Fibroblast of skin of back (primary cell): ENCODE results near the gene BICDL2.

ENCODE experiments used
- DNase-seq: peaks from one replicate; pipeline ENCODE4 v3.0.0-alpha.2; 2013

Gene BICDL2

GRCh38 chr16:3008690-3009037, 28.1 kb downstream of the BICDL2 start:
- DNase-seq, result no peak

GRCh38 chr16:3007957-3008689, 28.6 kb downstream of the BICDL2 start:
- no peak for DNase-seq

- no peak for DNase-seq
These were observed 29.4 kb downstream of the BICDL2 start for GRCh38 chr16:3007059-3007956.

GRCh38 chr16:3004781-3005284, 31.9 kb downstream of the BICDL2 start:
- no peak for DNase-seq

GRCh38 chr16:3004319-3004718, 32.4 kb downstream of the BICDL2 start:
- DNase-seq, result no peak

- peak; percentile 97 for DNase-seq
These were observed 33.0 kb downstream of the BICDL2 start for GRCh38 chr16:3003582-3004270.

- no peak for DNase-seq
These were observed 35.4 kb downstream of the BICDL2 start for GRCh38 chr16:3001316-3001715.

- DNase-seq, result no peak
These were observed 36.2 kb downstream of the BICDL2 start for GRCh38 chr16:3000540-3000939.

GRCh38 chr16:2999929-3000328, 36.8 kb downstream of the BICDL2 start:
- no peak for DNase-seq

- no peak for DNase-seq
These were observed 40.4 kb downstream of the BICDL2 start for GRCh38 chr16:2996298-2996697.

GRCh38 chr16:2992383-2993081, 44.2 kb downstream of the BICDL2 start:
- no peak for DNase-seq

GRCh38 chr16:2991566-2992261, 45.0 kb downstream of the BICDL2 start:
- DNase-seq, result no peak

- DNase-seq, result no peak
These were observed 45.9 kb downstream of the BICDL2 start for GRCh38 chr16:2990891-2991290.

- no peak for DNase-seq
These were observed 48.1 kb downstream of the BICDL2 start for GRCh38 chr16:2988590-2989099.

- peak; percentile 8 for DNase-seq
These were observed 48.9 kb downstream of the BICDL2 start for GRCh38 chr16:2987833-2988232.

GRCh38 chr16:2987286-2987685, 49.5 kb downstream of the BICDL2 start:
- DNase-seq, result no peak

GRCh38 chr16:2986623-2987188, 50.0 kb downstream of the BICDL2 start:
- no peak for DNase-seq

GRCh38 chr16:2985893-2986355, 50.8 kb downstream of the BICDL2 start:
- DNase-seq, result no peak

GRCh38 chr16:2985462-2985861, 51.3 kb downstream of the BICDL2 start:
- DNase-seq, result no peak

- DNase-seq, result peak; percentile 82
These were observed 53.0 kb downstream of the BICDL2 start for GRCh38 chr16:2983706-2984136.

GRCh38 chr16:2982402-2982801, 54.3 kb downstream of the BICDL2 start:
- no peak for DNase-seq
